Activated CD4-positive, CD25-positive, alpha-beta regulatory T cell treated with anti-CD3 and anti-CD28 coated beads, Interleukin-2, amount 50 U/mL, for 24 hours (primary cell): ENCODE results near the gene DIRAS2.
A peak's percentile ranks its signal among the peaks of the same experiment; 100 is the strongest.
"Not testable (repeated sequence)": the region's sequence is repeated elsewhere in the genome, so short reads cannot be mapped to it uniquely, and the experiment has no call there.

Experiments used
- ATAC-seq, 2 donors: fragments of 150-1000 bp; cut with Tn5 transposase; one replicate each; pipeline ENCODE4 v1.10.0; 2021; ENCODE audit warnings: mild to moderate bottlenecking in 1 of 2, moderate library complexity in 1 of 2

Gene DIRAS2

GRCh38 chr9:90642570-90643539 lies at the start of gene DIRAS2:
TSS of gene DIRAS2 (minus strand) at chr9:90642824. CDS start at chr9:90613827, 28,997 bp downstream.
- peak; percentile 36 to 41 for ATAC-seq

- no peak for ATAC-seq
Measured at GRCh38 chr9:90684736-90685135, 42.1 kb upstream of the DIRAS2 start.

GRCh38 chr9:90684106-90684505 lies 41.5 kb upstream of the DIRAS2 start:
- ATAC-seq = no peak

- no peak for ATAC-seq
Measured at GRCh38 chr9:90680534-90680933, 37.9 kb upstream of the DIRAS2 start.

GRCh38 chr9:90665072-90665471 lies 22.4 kb upstream of the DIRAS2 start:
- ATAC-seq = no peak

GRCh38 chr9:90659650-90660364 lies 17.2 kb upstream of the DIRAS2 start:
- no peak for ATAC-seq

- ATAC-seq = no peak
Measured at GRCh38 chr9:90658783-90659182, 16.2 kb upstream of the DIRAS2 start.

- ATAC-seq = no peak
Measured at GRCh38 chr9:90658181-90658580, 15.6 kb upstream of the DIRAS2 start.

- ATAC-seq = not testable (repeated sequence)
Measured at GRCh38 chr9:90656876-90657275, 14.3 kb upstream of the DIRAS2 start.

- ATAC-seq = no peak
Measured at GRCh38 chr9:90651246-90651645, 8.6 kb upstream of the DIRAS2 start.

- ATAC-seq = no peak
Measured at GRCh38 chr9:90647843-90648242, 5.2 kb upstream of the DIRAS2 start.

GRCh38 chr9:90645721-90646120 lies 3.1 kb upstream of the DIRAS2 start:
- ATAC-seq = no peak

- ATAC-seq = no peak
Measured at GRCh38 chr9:90641884-90642487, 638 bp downstream of the DIRAS2 start.

- ATAC-seq = no peak
Measured at GRCh38 chr9:90641086-90641485, 1.5 kb downstream of the DIRAS2 start.

- ATAC-seq = no peak
Measured at GRCh38 chr9:90640361-90640760, 2.3 kb downstream of the DIRAS2 start.

- no peak for ATAC-seq
Measured at GRCh38 chr9:90637626-90638025, 5.0 kb downstream of the DIRAS2 start.

GRCh38 chr9:90632647-90633207 lies 9.9 kb downstream of the DIRAS2 start:
- ATAC-seq = no peak

GRCh38 chr9:90631964-90632363 lies 10.7 kb downstream of the DIRAS2 start:
- ATAC-seq = no peak

GRCh38 chr9:90629991-90630390 lies 12.6 kb downstream of the DIRAS2 start:
- no peak for ATAC-seq

- no peak for ATAC-seq
Measured at GRCh38 chr9:90629354-90629753, 13.3 kb downstream of the DIRAS2 start.

- no peak for ATAC-seq
Measured at GRCh38 chr9:90616806-90617205, 25.8 kb downstream of the DIRAS2 start.

- ATAC-seq = no peak
Measured at GRCh38 chr9:90613502-90613901, 29.1 kb downstream of the DIRAS2 start.

- no peak for ATAC-seq
Measured at GRCh38 chr9:90612957-90613356, 29.7 kb downstream of the DIRAS2 start.
